Osteoblast (primary cell): ENCODE data around the gene ZBTB21. TPM values are rescaled to one million over a fixed set of nuclear protein-coding genes. Genes with fewer than 3 reads are reported as not detected.

Experiments
- DNase-seq: peaks from one replicate; pipeline ENCODE4 v3.0.0; 2011; ENCODE audit warnings: low spot score, mixed read lengths; ENCODE audit not compliant: insufficient read length; ENCODE audit errors: missing footprints
- H2AFZ ChIP-seq: 2 replicates; pipeline ENCODE4 v1.6.0; 2011; ENCODE audit warnings: mild to moderate bottlenecking, low read length
- H3K27ac ChIP-seq: 2 replicates; pipeline ENCODE4 v1.5.1; 2011; ENCODE audit warnings: mild to moderate bottlenecking, low read depth, low read length, moderate library complexity
- H3K27me3 ChIP-seq: 2 replicates; pipeline ENCODE4 v1.6.0; 2012; ENCODE audit warnings: mild to moderate bottlenecking, control low read depth, inconsistent platforms, low read length, moderate library complexity; ENCODE audit not compliant: insufficient read depth
- H3K36me3 ChIP-seq: 2 replicates; pipeline ENCODE4 v1.5.1; 2011; ENCODE audit warnings: mild to moderate bottlenecking, low read length, control low read depth, moderate library complexity; ENCODE audit not compliant: insufficient read depth
- H3K4me1 ChIP-seq: 2 replicates; pipeline ENCODE4 v1.5.1; 2011; ENCODE audit warnings: mild to moderate bottlenecking, low read length, control low read depth, moderate library complexity; ENCODE audit not compliant: insufficient read depth
- H3K4me2 ChIP-seq: 2 replicates; pipeline ENCODE4 v1.6.0; 2011; ENCODE audit warnings: mild to moderate bottlenecking, low read length; ENCODE audit not compliant: insufficient read depth
- H3K4me3 ChIP-seq: fragments of 200-600 bp; sonication (generic); 3 replicates; pipeline ENCODE4 v1.5.1; 2012; ENCODE audit warnings: mild to moderate bottlenecking, low read length, inconsistent platforms; ENCODE audit not compliant: insufficient read depth
- H3K79me2 ChIP-seq: 2 replicates; pipeline ENCODE4 v1.6.0; 2012; ENCODE audit warnings: mild to moderate bottlenecking, low read length, control low read depth, inconsistent platforms; ENCODE audit not compliant: insufficient read depth
- H3K9me3 ChIP-seq: 2 replicates; pipeline ENCODE4 v1.5.1; 2011; ENCODE audit warnings: low read depth, low read length, control low read depth
- H4K20me1 ChIP-seq: 2 replicates; pipeline ENCODE4 v1.6.0; 2012; ENCODE audit warnings: mild to moderate bottlenecking, low read length, control low read depth; ENCODE audit not compliant: insufficient read depth
- CTCF ChIP-seq: IDR thresholded peaks from 2 replicates; pipeline ENCODE4 v1.5.1; 2011; ENCODE audit warnings: mild to moderate bottlenecking, low read depth, low read length, moderate library complexity; ENCODE audit errors: extremely low read depth
- total RNA-seq: library from RNA; depleted of rRNA; stranded (reverse); fragments of >200 nt; gene quantifications from 2 replicates; pipeline ENCODE4 v1.2.3, GENCODE V29; 2012

Gene ZBTB21
- total RNA-seq, 1 donor: 12.7 TPM

- peak overlapping the region; percentile 76 for H3K4me2 ChIP-seq
- H3K27ac ChIP-seq: peak overlapping the region; percentile 97
- H3K4me1 ChIP-seq: peaks cover 30% of the 10 kb centered on the region
- peak overlapping the region; percentile 2 for H2AFZ ChIP-seq
- H3K4me3 ChIP-seq: no peak overlapping the region
- no peaks in the 10 kb centered on the region for H3K9me3 ChIP-seq
- H3K27me3 ChIP-seq: peaks cover 15% of the 10 kb centered on the region
- H4K20me1 ChIP-seq: no peaks in the 10 kb centered on the region
- TF ChIP-seq CTCF: no peak
- no peak for DNase-seq
- H3K79me2 ChIP-seq: no peaks in the 10 kb centered on the region
- no peaks in the 10 kb centered on the region for H3K36me3 ChIP-seq
Measured at GRCh38 chr21:42057851-42058437, 47.8 kb upstream of the ZBTB21 start.

GRCh38 chr21:42056996-42057689 lies 47.0 kb upstream of the ZBTB21 start:
- TF ChIP-seq CTCF: no peak
- no peaks in the 10 kb centered on the region for H3K79me2 ChIP-seq
- H2AFZ ChIP-seq: peak overlapping the region; percentile 5
- H3K27ac ChIP-seq: peak overlapping the region; percentile 97
- peak overlapping the region; percentile 41 for H3K4me3 ChIP-seq
- H3K4me1 ChIP-seq: peaks cover 30% of the 10 kb centered on the region
- no peaks in the 10 kb centered on the region for H3K9me3 ChIP-seq
- DNase-seq: peak; percentile 95
- no peaks in the 10 kb centered on the region for H3K36me3 ChIP-seq
- H4K20me1 ChIP-seq: no peaks in the 10 kb centered on the region
- peaks cover 11% of the 10 kb centered on the region for H3K27me3 ChIP-seq
- peak overlapping the region; percentile 76 for H3K4me2 ChIP-seq

GRCh38 chr21:42056468-42056867 lies 46.3 kb upstream of the ZBTB21 start:
- Histone ChIP-seq H4K20me1 (no peaks in the 10 kb centered on the region), H3K36me3 (no peaks in the 10 kb centered on the region), H3K9me3 (no peaks in the 10 kb centered on the region), H3K79me2 (no peaks in the 10 kb centered on the region), H3K4me3 (peak overlapping the region; percentile 41), H3K4me2 (peak overlapping the region; percentile 76), H3K27ac (peak overlapping the region; percentile 97), H3K27me3 (peaks cover 5% of the 10 kb centered on the region), H3K4me1 (peaks cover 30% of the 10 kb centered on the region), H2AFZ (peak overlapping the region; percentile 5)
- no peak for TF ChIP-seq CTCF
- peak; percentile 80 for DNase-seq

- Histone ChIP-seq H3K79me2 (no peaks in the 10 kb centered on the region), H3K4me1 (peaks cover 30% of the 10 kb centered on the region), H3K9me3 (no peaks in the 10 kb centered on the region), H3K4me2 (no peak overlapping the region), H3K27me3 (peaks cover 2% of the 10 kb centered on the region), H3K4me3 (no peak overlapping the region), H3K36me3 (no peaks in the 10 kb centered on the region), H3K27ac (no peak overlapping the region), H4K20me1 (no peaks in the 10 kb centered on the region), H2AFZ (no peak overlapping the region)
- DNase-seq: peak; percentile 56
- TF ChIP-seq CTCF: no peak
Measured at GRCh38 chr21:42055425-42055824, 45.3 kb upstream of the ZBTB21 start.
